ENCODE results near the gene CST1.
A peak's percentile ranks its signal among the peaks of the same experiment; 100 is the strongest.
"Not testable (repeated sequence)": the region's sequence is repeated elsewhere in the genome, so short reads cannot be mapped to it uniquely, and the experiment has no call there.

DNA sequence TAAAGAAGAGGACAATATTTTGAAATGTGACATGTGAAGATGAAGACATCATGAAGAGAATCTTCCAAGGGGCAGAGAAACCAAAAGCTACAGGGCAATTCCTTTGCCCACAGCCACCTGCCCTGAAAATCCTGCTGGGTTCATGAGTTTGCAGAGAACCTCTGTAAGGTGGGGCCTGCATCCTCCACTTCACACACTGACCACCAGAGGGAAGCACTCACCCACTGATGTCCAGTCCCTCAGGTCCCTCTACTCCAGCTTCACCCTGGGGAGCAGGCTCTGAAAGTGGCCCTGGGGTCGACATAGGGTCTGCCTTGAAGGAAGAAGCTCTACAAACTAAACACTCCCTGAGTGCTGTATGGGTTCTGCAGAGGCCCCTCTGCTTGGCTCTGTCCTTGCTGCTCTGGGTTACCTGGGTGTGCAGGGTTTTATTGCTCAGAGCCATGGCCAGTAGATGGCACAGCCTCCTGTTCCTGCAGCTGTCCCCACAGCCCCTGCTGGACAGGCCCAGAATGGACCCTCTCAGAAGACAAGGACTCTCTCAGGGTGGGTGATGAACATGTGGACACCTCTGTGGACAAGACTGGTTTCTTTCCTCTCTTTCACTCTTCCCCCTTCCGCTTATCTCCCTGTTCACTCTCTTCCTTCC is 27.0 kb downstream of the CST1 start:
- peak; percentile 44 for TF ChIP-seq CTCF (IDR thresholded peaks at IDR 0.05; ENCODE audit: poor library complexity)
- not testable (repeated sequence) for TF ChIP-seq EZH2 (IDR thresholded peaks at IDR 0.05; ENCODE audit: borderline replicate concordance)

Data from hepatocyte (in vitro differentiated cells).